Keratinocyte (primary cell): ENCODE measurements around the gene SCNN1G.

Experiments
- CTCF ChIP-seq, 3 experiments: IDR thresholded peaks in 1 of 3; conservative IDR thresholded peaks in 1 of 3; optimal IDR thresholded peaks in 1 of 3; 2 replicates in 2 of 3; 3 replicates in 1 of 3; pipeline versions ENCODE3 to v1.5.1; 2011; ENCODE audit warnings: low read length in 3 of 3, mild to moderate bottlenecking in 3 of 3, moderate library complexity in 2 of 3, control low read depth in 1 of 3, inconsistent platforms in 1 of 3; ENCODE audit not compliant: insufficient read depth in 2 of 3; ENCODE audit errors: extremely low read depth in 1 of 3
- EZH2 ChIP-seq: IDR thresholded peaks from one replicate; pipeline ENCODE4 v1.6.1; 2012; ENCODE audit warnings: inconsistent platforms, mild to moderate bottlenecking, low read length, moderate library complexity

DNA sequence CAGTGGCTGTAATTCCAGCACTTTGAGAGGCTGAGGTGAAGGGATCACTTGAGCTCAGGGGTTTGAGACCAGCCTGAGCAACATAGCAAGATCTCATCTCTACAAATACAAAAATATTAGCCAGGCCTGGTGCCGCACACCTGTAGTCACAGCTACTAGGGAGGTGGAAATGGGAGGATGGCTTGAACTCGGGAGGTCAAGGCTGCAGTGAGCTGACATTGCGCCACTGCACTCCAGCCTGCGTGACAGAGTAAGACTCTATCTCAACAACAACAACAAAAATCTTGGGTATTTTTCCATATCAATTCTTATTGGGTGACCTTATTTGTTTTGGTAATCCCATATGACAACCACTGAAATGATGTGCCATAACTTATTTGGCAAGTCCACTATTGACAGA is 52.6 kb downstream of the SCNN1G start:
- no peak for TF ChIP-seq EZH2
- no peak for TF ChIP-seq CTCF (optimal IDR thresholded peaks at IDR 0.05 in 1 of 3, IDR thresholded peaks at IDR 0.05 in 1 of 3, conservative IDR thresholded peaks at IDR 0.05 in 1 of 3; ENCODE audit: extremely low read depth in 1 of 3, insufficient read depth in 2 of 3, low read length in 3 of 3)
